GM18508 (cell line): ENCODE results near the gene PDGFD.

Source experiments
- ATAC-seq: cut with Tn5 transposase; IDR thresholded peaks from one replicate; pipeline ENCODE4 v1.9.1; 2021; ENCODE audit warnings: moderate number of reproducible peaks; ENCODE audit not compliant: insufficient read depth, unreplicated experiment

The PDGFD gene

DNA sequence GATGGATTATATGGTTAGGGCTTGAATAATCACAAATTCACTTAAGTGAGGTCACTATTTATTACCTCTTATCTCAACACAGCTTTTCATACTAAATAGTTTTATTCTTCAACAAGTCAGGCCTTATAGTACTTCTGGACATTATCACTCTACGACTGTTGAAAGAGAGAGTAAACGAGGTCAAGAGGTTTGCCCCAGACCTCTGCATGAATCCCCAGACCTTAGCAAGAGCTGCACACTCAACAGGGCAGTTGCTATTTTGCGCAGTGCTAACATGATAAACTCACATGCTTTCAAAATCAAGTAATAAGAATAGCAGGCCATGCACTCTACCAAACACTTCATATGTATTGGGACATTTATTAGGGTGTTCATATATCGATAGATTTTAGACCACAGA is 67.0 kb downstream of the PDGFD start:
- no peak for ATAC-seq

DNA sequence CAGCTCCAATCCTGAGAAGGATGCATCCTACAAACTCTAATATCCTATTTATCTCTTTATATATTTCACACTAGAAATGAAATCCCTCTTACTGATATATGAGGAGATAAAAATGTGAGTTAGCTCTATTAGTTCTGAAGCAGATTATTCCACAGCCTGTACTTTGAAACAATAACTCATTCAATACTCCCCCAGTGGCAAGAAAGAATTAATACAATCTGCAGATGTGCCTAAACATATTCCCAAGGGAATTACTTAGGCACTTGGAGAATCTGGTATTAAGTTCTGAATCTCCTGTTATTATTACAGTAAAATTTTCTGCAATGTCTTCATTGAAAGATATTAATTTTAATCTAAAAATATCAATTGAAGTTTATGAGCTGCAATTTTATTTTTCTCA is 68.2 kb downstream of the PDGFD start:
- no peak for ATAC-seq

DNA sequence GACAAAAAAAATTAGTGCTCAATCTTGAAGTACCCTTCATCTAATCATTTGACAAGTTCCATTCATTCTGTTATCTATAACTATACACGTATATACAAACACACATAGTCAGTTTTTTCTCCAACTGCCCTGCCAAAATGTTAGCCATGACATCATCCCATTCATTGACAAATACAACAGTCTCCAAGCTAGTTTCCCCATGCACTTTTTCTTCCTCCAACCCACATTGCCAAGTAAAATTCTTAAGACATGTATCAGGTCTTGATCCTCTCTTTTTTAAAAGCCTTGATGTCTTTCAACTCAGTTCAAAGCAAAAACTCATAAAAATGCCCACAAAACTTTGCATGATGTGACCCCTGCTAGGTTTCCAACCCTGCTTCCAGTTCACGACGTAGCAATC is 69.4 kb downstream of the PDGFD start:
- ATAC-seq = no peak

DNA sequence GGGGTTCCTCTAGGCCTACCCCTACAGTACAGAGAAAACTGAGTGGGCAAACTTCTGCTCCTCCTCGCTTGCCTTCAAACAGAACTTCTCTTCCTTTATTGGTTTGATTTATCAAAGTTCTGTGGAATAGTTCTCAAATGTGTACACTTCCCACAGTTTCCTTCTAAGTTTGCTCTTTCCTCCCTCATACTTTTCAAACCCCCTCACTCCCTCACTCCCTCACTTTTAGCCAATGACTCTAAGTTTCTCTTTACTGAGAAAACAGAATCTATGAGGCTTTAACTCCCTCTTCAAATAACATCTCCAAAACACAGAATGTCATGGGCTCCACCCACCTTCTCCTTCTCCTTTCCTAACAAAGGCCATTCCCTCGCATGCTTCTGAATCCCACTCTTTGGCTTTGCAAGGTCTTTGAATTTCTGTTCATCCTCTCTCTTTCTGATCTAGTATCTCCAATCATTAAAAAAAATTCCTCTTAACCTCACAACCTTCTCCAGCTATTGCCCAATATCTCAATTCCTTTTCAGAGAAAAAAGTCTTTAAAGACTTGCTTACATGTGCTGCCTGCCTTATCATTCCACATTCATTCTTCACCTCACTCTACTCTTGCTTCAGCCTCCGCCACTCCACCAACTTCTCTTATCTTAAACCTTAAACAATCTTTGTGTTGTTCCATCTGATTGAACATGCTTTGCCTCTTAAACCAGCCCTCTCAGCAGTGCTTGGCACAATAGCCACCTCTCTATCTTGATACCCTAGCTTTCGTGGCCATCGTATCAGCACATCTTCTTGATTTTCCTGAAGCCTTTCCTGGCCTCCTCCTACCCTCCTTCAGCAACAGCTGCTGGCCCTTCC is 70.3 kb downstream of the PDGFD start:
- ATAC-seq = no peak

DNA sequence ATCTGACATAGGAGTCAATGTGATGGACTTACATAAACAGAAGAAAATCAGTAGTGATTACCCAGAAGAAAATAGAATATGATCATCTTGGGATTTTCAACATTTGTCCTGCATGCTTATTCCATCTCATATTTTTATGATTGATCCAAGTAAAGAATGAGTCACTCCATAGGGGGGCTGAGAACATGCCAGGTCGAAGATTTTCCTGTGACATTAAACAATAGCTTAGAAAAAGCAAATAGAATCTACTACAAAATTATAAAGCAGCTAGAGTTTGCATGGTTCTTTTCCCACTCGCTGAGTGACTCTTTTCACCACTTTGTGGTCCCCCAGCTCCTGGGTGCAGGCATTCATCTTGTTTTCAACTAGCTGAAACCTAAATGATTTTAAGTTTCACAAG is 71.2 kb downstream of the PDGFD start:
- ATAC-seq = no peak

DNA sequence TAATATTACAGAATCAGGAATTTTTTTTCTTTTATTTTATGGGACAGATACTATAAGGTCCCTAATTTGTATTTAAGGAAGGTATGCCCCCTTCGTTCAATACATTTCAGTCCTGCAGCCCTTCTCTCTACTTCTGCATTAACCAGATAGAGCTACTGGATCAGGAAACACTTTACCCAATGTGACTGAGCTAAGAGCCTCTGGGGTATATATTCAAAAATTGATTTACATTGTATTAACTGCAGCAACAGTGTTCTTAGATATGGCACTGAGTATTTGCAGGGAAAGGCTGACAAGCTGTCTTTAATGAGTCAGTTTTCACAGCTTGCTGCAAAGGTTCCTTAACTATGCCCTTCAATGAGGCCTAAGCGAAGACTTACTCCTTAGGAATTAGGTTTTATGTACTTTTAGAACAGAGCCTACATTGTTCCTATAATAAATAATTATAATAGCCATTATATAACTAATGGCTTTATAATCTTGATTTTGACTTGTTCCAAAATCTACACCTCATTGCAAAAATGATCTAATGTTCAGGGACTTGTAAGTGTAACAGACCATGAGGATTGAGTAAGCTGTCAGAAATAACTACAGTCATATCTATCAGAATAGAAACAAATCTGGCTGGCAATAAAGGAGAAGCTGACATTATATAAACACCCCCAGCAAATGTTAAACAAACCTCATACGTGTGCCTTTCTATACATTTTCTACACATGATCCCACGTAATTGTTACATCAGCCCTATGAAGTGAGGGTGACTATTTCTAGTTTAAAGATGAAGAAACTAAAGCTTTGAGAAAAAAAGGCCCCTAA is 72.5 kb downstream of the PDGFD start:
- ATAC-seq = no peak

DNA sequence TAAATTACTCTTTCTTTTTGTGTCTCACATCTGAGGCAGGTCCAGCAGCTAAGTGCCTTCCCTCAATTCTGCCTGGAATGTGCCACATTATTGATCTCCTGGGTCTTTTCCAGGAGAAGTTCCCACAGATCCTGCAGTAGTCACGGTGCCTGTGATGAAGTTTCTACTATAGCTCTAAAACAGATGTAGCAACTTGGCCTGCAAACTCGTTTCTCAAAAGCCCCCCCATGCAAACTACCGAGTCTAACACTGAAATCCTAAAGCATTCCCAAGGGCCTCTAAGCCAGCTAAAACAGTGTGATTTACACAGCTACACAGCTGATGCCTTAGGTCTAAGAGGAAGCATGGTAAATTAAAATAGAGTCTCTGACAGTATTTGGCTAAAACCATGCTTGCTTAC is 73.2 kb downstream of the PDGFD start:
- no peak for ATAC-seq

DNA sequence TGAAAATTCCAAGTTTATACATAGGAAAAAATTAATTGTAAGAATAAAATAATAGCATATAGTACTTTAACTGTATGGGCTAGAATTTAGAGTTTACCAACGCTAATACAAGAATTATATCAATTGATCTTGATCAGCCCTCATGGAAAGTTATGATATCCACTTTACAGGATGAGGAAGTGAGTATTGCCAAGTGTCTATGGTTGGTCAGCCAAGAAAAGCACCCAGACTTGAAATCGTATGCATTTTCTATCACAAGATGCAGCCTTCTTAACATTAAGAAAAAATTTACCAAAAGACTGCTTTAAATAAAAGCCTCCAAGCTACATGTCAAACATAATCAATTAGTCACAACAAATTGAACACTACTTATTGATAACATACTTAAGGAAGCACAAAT is 74.5 kb downstream of the PDGFD start:
- no peak for ATAC-seq

DNA sequence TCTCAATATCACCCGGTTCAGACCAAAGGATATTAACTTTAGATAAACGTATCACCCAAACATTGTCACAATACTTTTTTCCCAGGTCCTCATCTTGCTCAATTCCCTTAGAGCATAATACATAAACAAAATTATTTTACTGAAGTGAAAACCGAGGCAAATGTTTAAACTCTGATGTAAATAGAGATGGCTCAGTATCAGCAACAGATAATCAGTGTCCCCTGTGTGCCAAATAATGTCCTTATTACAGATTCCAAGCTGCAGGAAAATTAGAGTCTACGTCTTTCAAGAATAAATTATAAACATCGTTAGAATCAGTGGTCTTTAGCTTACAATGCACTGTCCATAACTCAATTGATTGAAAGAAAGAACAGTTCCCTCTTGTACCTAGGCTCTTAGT is 77.3 kb downstream of the PDGFD start:
- no peak for ATAC-seq

DNA sequence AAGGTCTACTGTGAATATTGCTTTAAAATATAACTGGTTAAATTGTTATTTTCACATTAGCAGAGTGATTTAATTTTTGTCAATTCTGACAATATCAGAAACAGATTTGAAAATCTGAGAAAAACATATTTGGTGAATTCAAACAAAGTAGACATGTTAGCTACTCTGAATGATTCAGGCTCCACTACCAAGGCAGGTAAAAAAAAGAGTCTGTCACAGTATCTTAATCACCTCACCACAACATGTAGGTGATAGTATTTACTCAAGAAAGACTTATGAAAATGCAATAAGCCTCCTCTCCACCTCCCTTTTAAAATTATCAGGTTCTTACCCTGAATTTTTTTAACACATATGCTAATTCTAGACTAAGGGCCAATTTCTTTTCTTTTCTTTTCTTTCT is 85.0 kb downstream of the PDGFD start:
- no peak for ATAC-seq

DNA sequence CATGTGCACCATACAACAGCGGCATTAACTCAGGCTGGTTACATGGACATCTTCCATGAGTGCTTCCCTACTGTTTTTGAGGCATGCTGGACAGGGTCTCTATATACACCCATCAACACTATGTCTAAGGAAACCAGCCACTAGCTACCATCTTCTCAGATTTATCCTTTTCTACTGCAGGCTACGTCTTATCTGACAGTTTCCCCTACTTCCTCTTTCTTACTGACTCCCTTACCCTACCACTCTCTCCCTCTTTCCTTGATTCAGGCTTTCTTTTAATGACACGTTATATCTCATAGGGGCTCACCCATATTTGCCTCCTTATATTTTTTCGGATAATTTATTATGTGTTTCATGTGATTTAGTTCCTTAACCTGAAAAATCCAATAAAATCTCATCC is 85.7 kb downstream of the PDGFD start:
- ATAC-seq = no peak

DNA sequence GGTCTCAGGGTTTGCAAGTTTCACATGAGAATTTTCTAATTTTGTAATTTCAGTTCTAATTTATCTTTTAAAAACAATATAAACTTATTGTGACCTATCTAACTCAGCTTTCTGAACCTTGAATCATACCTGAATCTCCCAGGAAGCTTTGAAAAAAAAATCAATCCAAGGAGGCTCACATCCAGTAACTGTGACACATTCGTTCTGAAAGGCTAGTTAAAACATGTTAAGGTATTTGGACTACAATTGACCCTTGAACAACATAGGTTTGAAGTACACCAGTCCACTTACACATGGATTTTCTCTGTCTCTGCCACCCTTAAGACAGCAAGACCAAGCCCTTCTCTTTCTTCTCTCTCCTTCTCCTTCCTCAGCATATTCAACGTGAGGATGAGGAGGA is 87.5 kb downstream of the PDGFD start:
- no peak for ATAC-seq

DNA sequence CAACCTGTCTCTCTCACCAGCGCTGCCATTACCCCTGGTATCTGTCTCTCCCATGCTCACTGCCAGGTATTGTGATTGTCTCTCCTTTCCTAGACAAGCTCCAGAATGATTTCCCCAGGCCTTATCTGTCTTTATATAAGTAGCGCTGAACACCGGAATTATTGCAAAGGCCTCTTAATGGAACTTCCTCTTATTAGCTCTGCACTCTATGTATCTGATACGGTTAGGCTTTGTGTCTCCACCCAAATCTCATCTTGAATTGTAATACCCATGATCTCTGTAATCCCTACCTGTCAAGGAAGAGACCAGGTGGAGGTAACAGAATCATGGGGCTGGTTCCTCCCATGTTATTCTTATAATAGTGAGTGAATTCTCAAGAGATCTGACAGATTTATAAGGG is 88.2 kb downstream of the PDGFD start:
- no peak for ATAC-seq

DNA sequence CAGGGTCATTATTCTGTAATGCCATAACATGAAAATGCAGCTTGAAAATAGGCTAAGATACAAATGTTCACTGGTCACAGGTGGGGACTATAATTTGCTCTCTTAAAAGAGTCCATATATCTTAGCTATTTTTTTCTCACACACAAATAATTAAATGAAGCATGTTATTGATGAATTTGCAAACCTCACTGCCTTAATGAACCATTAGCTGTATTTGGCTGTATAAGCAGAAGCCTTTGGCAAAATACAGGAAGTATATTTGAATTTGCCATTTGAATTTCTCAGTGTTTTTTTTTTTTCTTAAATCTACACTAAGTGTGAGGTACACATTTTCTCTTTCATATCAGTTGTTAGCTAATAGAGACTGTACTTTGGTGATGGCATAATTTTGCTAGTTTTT is 88.9 kb downstream of the PDGFD start:
- ATAC-seq = no peak

DNA sequence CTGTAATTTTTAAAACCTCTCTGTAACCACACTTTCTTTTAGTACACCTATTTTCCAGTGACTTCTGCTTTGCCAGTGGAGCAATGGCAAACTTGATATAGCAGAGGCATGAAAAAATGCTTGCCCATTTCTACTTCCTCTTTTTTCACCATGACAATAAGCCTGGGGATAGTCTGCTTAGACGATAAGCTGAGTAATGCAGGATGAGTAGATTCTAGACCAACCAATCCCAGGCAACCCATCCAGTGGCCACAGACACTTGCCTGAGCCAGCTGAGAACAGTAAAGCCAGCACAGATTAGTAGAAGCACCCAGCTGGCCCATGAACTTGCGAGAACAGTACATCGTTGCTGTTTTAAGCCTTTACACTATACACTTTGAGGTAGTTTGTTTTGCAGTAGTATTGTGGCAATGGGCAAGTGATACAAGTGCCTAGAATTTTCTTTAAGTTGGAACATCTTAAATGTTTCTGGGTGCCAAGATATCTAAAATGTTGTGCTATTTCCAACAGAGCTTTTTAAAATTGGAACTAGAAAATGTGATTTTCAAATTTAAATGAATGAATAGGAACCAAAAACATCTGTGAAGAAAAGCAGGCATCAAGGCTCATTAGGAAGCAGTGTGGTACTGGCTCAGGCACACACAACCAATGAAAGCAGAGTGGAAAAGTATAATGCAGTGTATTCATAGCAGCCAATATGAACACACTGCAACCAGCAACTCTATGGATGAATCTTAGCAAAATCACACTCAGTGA is 89.8 kb downstream of the PDGFD start:
- ATAC-seq = peak; percentile 84

DNA sequence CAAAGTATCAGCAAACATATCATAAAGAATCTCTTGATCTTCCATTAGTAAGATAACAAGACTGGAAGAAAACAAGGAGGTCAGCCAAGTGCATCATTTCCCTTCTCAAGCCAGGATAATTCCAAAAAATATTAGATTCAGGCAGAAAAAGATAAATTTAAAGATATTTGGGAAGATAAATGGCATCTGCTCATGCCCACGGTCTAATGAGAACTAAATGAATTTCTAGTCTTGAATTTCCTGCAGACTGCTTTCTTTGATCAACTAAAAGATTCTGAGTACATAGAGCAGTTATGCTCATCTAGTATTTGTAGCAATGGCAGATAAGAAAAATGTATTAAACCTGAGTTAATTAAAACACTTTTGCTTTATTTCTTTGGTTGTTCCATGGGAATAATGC is 96.4 kb downstream of the PDGFD start:
- ATAC-seq = no peak

DNA sequence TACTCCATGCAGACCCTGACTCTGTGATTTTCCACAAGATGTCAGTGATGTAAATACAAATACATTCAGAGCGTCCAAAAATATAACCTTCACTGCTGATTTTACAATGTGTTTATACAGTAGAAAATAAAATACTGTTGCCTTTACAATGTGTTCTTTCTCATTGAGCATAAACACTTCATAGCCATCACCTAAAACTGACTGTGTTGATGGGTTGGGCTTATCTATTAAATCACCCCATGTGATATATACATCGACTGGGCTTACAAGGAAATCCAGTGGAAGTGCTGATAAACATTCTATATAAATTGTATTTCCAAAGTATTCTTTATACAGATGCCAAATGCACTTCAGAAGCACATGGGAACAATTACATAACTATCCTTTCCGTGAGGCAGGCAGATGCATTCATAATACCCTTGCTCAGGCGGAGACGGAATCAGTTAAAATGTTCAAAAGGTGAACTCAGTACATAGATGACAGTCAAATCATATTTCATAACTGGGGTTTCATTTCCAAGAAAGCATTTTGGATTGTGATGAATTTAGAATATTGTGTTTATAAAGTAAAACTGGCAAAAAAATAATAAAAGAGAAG is 99.8 kb downstream of the PDGFD start:
- no peak for ATAC-seq

DNA sequence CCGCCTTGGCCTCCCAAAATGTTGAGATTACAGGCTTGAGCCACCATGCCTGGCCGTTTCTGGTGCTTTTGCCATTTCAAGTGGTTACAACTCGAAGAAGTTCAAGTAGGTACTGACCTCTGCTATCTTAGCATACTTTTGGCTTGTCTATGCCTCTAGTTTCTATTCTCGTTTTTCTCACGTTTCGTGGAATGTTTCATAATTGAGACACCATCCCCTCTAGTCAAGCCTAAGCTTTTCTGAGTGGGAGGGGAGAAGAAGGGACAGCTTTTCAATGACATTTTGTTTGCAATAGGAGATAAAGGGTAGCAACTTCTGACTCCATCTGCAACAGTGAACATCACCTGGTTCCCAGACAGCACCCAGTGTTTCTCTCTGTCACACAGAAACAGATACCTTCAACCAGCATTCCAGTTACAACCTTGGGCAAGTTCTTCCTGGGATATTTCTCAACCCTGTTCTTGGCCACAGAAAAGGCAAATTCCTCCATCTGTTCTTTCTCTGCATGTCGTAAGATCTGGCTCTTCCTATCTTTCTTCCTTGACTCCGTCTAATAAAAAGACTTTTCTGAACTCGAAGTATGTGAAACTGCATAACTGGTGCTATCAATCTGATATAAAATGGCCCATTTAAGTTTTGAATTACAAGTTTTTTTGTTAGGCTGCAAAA is 102.0 kb downstream of the PDGFD start:
- ATAC-seq = no peak

DNA sequence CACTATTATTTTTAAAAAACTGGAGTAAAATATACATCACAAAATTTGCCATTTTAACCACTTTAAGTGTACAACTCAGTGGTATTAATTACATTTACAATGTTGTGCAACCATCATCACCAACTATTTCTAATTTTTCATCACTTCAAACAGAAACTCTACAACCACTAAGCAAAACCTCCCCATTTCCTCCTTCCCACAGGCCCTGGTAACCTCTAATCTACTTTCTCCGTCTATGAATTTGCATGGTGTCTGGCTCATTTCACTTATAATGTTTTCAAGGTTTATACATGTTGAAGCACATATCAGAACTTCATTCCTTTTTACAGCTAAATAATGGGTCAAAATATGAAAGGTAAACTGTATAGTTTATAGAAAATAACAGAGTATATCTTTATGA is 103.1 kb downstream of the PDGFD start:
- peak; percentile 61 for ATAC-seq
